ENCODE results near the gene C17orf67. TPM values are rescaled to one million over a fixed set of nuclear protein-coding genes. Genes with fewer than 3 reads are reported as not detected.

The C17orf67 gene
- total RNA-seq, 1 donor from 2014 or later, result 1.4 TPM

GRCh38 chr17:56795221-56795865 is 38.4 kb downstream of the C17orf67 start:
- Histone ChIP-seq H3K9ac (no peak overlapping the region), H2AFZ (replicated peaks) (no peak overlapping the region), H3K27ac (no peak overlapping the region), H4K20me1 (ENCODE audit: low read depth) (no peaks in the 10 kb centered on the region), H3K4me1 (peaks cover 16% of the 10 kb centered on the region), H3K79me2 (ENCODE audit: low read depth) (no peaks in the 10 kb centered on the region), H3F3A (ENCODE audit: low read depth) (peaks cover 8% of the 10 kb centered on the region), H3K4me3 (no peak overlapping the region), H3K4me2 (no peak overlapping the region), H3K9me3 (ENCODE audit: low read depth) (no peaks in the 10 kb centered on the region), H3K27me3 (no peaks in the 10 kb centered on the region), H3K36me3 (no peaks in the 10 kb centered on the region)
- H3K36me3 Mint-ChIP-seq, result peaks cover 4% of the 10 kb centered on the region
- peaks cover 16% of the 10 kb centered on the region for H3K4me1 Mint-ChIP-seq
- peaks cover 4% of the 10 kb centered on the region for H3K9me3 Mint-ChIP-seq
- no peak overlapping the region for H3K4me3 Mint-ChIP-seq
- H3K27me3 Mint-ChIP-seq (ENCODE audit: insufficient read depth, low read depth), result peaks cover 11% of the 10 kb centered on the region
- DNase-seq (ENCODE audit: low spot score), result no peak
- TF ChIP-seq EZH2 (IDR thresholded peaks at IDR 0.05) (no peak), CTCF (IDR thresholded peaks at IDR 0.05) (no peak), EZH2phosphoT487 (IDR thresholded peaks at IDR 0.05) (no peak)
- H3K27ac Mint-ChIP-seq, result no peak overlapping the region

- Histone ChIP-seq H3K9ac (no peak overlapping the region), H3K36me3 (no peaks in the 10 kb centered on the region), H3F3A (ENCODE audit: low read depth) (peaks cover 8% of the 10 kb centered on the region), H2AFZ (replicated peaks) (no peak overlapping the region), H3K4me3 (no peak overlapping the region), H3K27ac (no peak overlapping the region), H3K9me3 (ENCODE audit: low read depth) (no peaks in the 10 kb centered on the region), H3K79me2 (ENCODE audit: low read depth) (no peaks in the 10 kb centered on the region), H4K20me1 (ENCODE audit: low read depth) (no peaks in the 10 kb centered on the region), H3K27me3 (no peaks in the 10 kb centered on the region), H3K4me1 (peaks cover 11% of the 10 kb centered on the region), H3K4me2 (no peak overlapping the region)
- Mint-ChIP-seq H3K27ac (no peak overlapping the region), H3K4me3 (no peak overlapping the region), H3K36me3 (peaks cover 4% of the 10 kb centered on the region), H3K4me1 (peaks cover 12% of the 10 kb centered on the region), H3K27me3 (ENCODE audit: insufficient read depth, low read depth) (peaks cover 9% of the 10 kb centered on the region), H3K9me3 (peaks cover 4% of the 10 kb centered on the region)
- TF ChIP-seq CTCF (IDR thresholded peaks at IDR 0.05) (no peak), EZH2phosphoT487 (IDR thresholded peaks at IDR 0.05) (no peak), EZH2 (IDR thresholded peaks at IDR 0.05) (no peak)
- DNase-seq (ENCODE audit: low spot score), result peak; percentile 28
These were observed 39.8 kb downstream of the C17orf67 start for GRCh38 chr17:56793957-56794356.

- H3K4me3 ChIP-seq, result no peak overlapping the region
- no peak overlapping the region for H3K9ac ChIP-seq
- H3K36me3 ChIP-seq, result no peaks in the 10 kb centered on the region
- no peak overlapping the region for H3K4me3 Mint-ChIP-seq
- no peak overlapping the region for H3K4me2 ChIP-seq
- peaks cover 11% of the 10 kb centered on the region for H3K27me3 Mint-ChIP-seq (ENCODE audit: insufficient read depth, low read depth)
- peaks cover 4% of the 10 kb centered on the region for H3K36me3 Mint-ChIP-seq
- H4K20me1 ChIP-seq (ENCODE audit: low read depth), result no peaks in the 10 kb centered on the region
- no peak for DNase-seq (ENCODE audit: low spot score)
- H3K27me3 ChIP-seq, result no peaks in the 10 kb centered on the region
- TF ChIP-seq CTCF (IDR thresholded peaks at IDR 0.05) (no peak), EZH2 (IDR thresholded peaks at IDR 0.05) (no peak)
- H3K27ac Mint-ChIP-seq, result no peak overlapping the region
- no peaks in the 10 kb centered on the region for H3K9me3 ChIP-seq (ENCODE audit: low read depth)
- no peak overlapping the region for H3K27ac ChIP-seq
- peaks cover 8% of the 10 kb centered on the region for H3K4me1 Mint-ChIP-seq
- H3K4me1 ChIP-seq, result peaks cover 11% of the 10 kb centered on the region
- peaks cover 4% of the 10 kb centered on the region for H3K9me3 Mint-ChIP-seq
- peaks cover 8% of the 10 kb centered on the region for H3F3A ChIP-seq (ENCODE audit: low read depth)
- H2AFZ ChIP-seq (replicated peaks), result no peak overlapping the region
- no peaks in the 10 kb centered on the region for H3K79me2 ChIP-seq (ENCODE audit: low read depth)
These were observed 40.2 kb downstream of the C17orf67 start for GRCh38 chr17:56793531-56793930.

Measured in neural progenitor cell (in vitro differentiated cells).